K562 (cell line): ENCODE data around the gene CNKSR2. TPM values are rescaled to one million over a fixed set of nuclear protein-coding genes. Genes with fewer than 3 reads are reported as not detected.

ENCODE experiments used
- ATAC-seq: fragments of 200-7000 bp; cut with Tn5 transposase; 3 replicates; pipeline ENCODE4 v1.9.1; 2020; ENCODE audit warnings: moderate library complexity
- BruUV-seq: library from RNA; stranded (reverse); fragments of 400-500 nt; replicated peaks from 2 replicates; lab custom pipeline; 2021; lab: Mats Ljungman, UMichigan
- CTCF ChIA-PET: fragments of 300-600 bp; formaldehyde crosslinking; extraction: SDS; loops from one replicate; lab custom pipeline; 2021; ENCODE audit warnings: low intra/inter-chr PET ratio; lab: Yijun Ruan, JAX
- POLR2A ChIA-PET: fragments of 300-600, 350-650 bp; sonication (Branson Sonifier 250); formaldehyde crosslinking; extraction: SDS; loops from one replicate; lab custom pipeline; 2021; ENCODE audit warnings: antibody characterized with exemption, inconsistent platforms; lab: Yijun Ruan, JAX
- DNase-seq, 4 experiments: peaks; one replicate each; pipeline versions ENCODE4 v3.0.0 to v3.0.0-alpha.2; 2011 to 2018; ENCODE audit warnings: low spot score in 3 of 4, mixed read lengths in 3 of 4; ENCODE audit errors: extremely low read depth in 1 of 4
- FAIRE-seq: peaks from 2 replicates; lab custom pipeline; 2011; peaks lifted over from hg19 to GRCh38; lab: Jason Lieb, UNC
- H2AFZ ChIP-seq: 2 replicates; pipeline ENCODE4 v1.6.0; 2011; ENCODE audit warnings: low read depth, low read length, control low read depth, inconsistent platforms
- H3K27ac ChIP-seq: fragments of 200-600 bp; 3 replicates; pipeline ENCODE4 v1.8.0; 2011; ENCODE audit warnings: low read depth, mild to moderate bottlenecking, control low read depth, inconsistent platforms, low read length, moderate library complexity, mixed read lengths; ENCODE audit errors: extremely low read depth
- H3K27me3 ChIP-seq, 2 experiments: fragments of 300-600 bp in 1 of 2; 2 replicates in 1 of 2; 3 replicates in 1 of 2; pipeline versions ENCODE4 v1.6.0 to v1.8.0; 2011; ENCODE audit warnings: inconsistent platforms in 2 of 2, low read length in 2 of 2, mild to moderate bottlenecking in 1 of 2, mixed read lengths in 1 of 2, moderate library complexity in 1 of 2; ENCODE audit not compliant: control insufficient read depth in 2 of 2, insufficient read depth in 2 of 2
- H3K36me3 ChIP-seq: fragments of 300-600 bp; 3 replicates; pipeline ENCODE4 v1.8.0; 2011; ENCODE audit warnings: mild to moderate bottlenecking, low read length, inconsistent platforms; ENCODE audit not compliant: control insufficient read depth, insufficient read depth
- H3K4me1 ChIP-seq, 2 experiments: fragments of 200-600 bp in 1 of 2; replicated peaks in 1 of 2; 2 replicates in 1 of 2; 3 replicates in 1 of 2; pipeline versions ENCODE4 v1.5.1 to v1.8.0; 2011; ENCODE audit warnings: inconsistent platforms in 2 of 2, low read length in 2 of 2, mild to moderate bottlenecking in 1 of 2, mixed read lengths in 1 of 2, moderate library complexity in 1 of 2; ENCODE audit not compliant: control insufficient read depth in 2 of 2, insufficient read depth in 2 of 2
- H3K4me2 ChIP-seq: 2 replicates; pipeline ENCODE4 v1.6.1; 2011; ENCODE audit warnings: low read length, control low read depth, inconsistent platforms, mixed read lengths; ENCODE audit not compliant: insufficient read depth
- H3K4me3 ChIP-seq: fragments of 200-600 bp; sonication (generic), shearing (Covaris generic); 2 replicates; pipeline ENCODE4 v1.5.1; 2016; ENCODE audit warnings: control low read depth, inconsistent platforms
- H3K79me2 ChIP-seq: fragments of 200-600 bp; 3 replicates; pipeline ENCODE4 v1.8.0; 2011; ENCODE audit warnings: low read length, inconsistent platforms; ENCODE audit not compliant: control insufficient read depth, insufficient read depth
- H3K9ac ChIP-seq, 2 experiments: 2 replicates each; pipeline versions ENCODE4 v1.6.0 to v1.6.1; 2011; ENCODE audit warnings: low read depth in 2 of 2, low read length in 2 of 2, control low read depth in 1 of 2, inconsistent platforms in 1 of 2, mild to moderate bottlenecking in 1 of 2, mixed read lengths in 1 of 2; ENCODE audit not compliant: insufficient read depth in 1 of 2
- H3K9me1 ChIP-seq: one replicate; pipeline ENCODE4 v1.6.0; 2011; ENCODE audit warnings: inconsistent platforms, mild to moderate bottlenecking, low read length, moderate library complexity; ENCODE audit not compliant: control insufficient read depth, insufficient read depth
- H3K9me3 ChIP-seq: replicated peaks from 2 replicates; pipeline ENCODE4 v1.5.1; 2011; ENCODE audit warnings: low read depth, low read length, inconsistent platforms; ENCODE audit not compliant: control insufficient read depth, insufficient read depth
- H4K20me1 ChIP-seq: replicated peaks from 2 replicates; pipeline ENCODE4 v1.6.1; 2011; ENCODE audit warnings: low read length, inconsistent platforms, mixed read lengths; ENCODE audit not compliant: control insufficient read depth, insufficient read depth
- AFF1 ChIP-seq, 2 experiments: fragments of 450-650 bp; IDR thresholded peaks; 2 replicates each; pipeline ENCODE4 v1.6.1; 2018; ENCODE audit warnings: mild to moderate bottlenecking in 2 of 2, low read depth in 1 of 2; ENCODE audit not compliant: partially characterized antibody in 2 of 2
- BMI1 ChIP-seq: fragments of 150-350 bp; IDR thresholded peaks from 2 replicates; pipeline ENCODE4 v1.6.1; 2014; ENCODE audit warnings: low read length
- DIDO1 ChIP-seq: fragments of 450-650 bp; IDR thresholded peaks from 2 replicates; pipeline ENCODE4 v1.6.1; 2016; ENCODE audit warnings: low read depth, missing biosample characterization, missing genetic modification characterization
- EWSR1 ChIP-seq: fragments of 450-650 bp; IDR thresholded peaks from 2 replicates; pipeline ENCODE4 v1.6.1; 2018; ENCODE audit warnings: borderline replicate concordance, mild to moderate bottlenecking, low read depth, moderate library complexity; ENCODE audit not compliant: partially characterized antibody
- HCFC1 ChIP-seq: IDR thresholded peaks from 2 replicates; pipeline ENCODE4 v1.6.1; 2012; ENCODE audit warnings: low read depth, low read length, improper control_type of control experiment
- HINFP ChIP-seq: fragments of 450-650 bp; conservative IDR thresholded peaks from 2 replicates; pipeline ENCODE4 v1.6.1; 2016; ENCODE audit warnings: missing genetic modification characterization, low read depth, mild to moderate bottlenecking, control low read depth, missing compliant biosample characterization
- NUFIP1 ChIP-seq: fragments of 450-650 bp; IDR thresholded peaks from 2 replicates; pipeline ENCODE4 v1.6.1; 2018; ENCODE audit not compliant: partially characterized antibody
- SRF ChIP-seq, 2 experiments: fragments of 250-450, 450-650 bp in 1 of 2; sonication (Bioruptor Pico) in 1 of 2; sonication (generic) in 1 of 2; formaldehyde crosslinking; IDR thresholded peaks; 2 replicates each; pipeline versions ENCODE4 v1.5.0 to v1.5.1; 2020 to 2022; ENCODE audit warnings: mild to moderate bottlenecking in 1 of 2, missing genetic modification reagents in 1 of 2
- WGBS: fragments of 100-300 bp; shearing (Covaris generic); methylation state at CpG from one replicate; pipeline ENCODE4 v1.1.6; 2016; ENCODE audit warnings: low coverage, mixed read lengths; ENCODE audit not compliant: insufficient coverage; ENCODE audit errors: missing lambda C conversion rate; 5-methylcytosine and 5-hydroxymethylcytosine counted together
- in situ Hi-C: fragments of 300-500 bp; cut with MboI; formaldehyde crosslinking; loops from 4 replicates; pipeline ENCODE4 v1.15.0; 2018; ENCODE audit warnings: inconsistent platforms, mixed read lengths
- intact Hi-C: fragments of 100-400 bp; cut with micrococcal nuclease; formaldehyde crosslinking; loops from 2 replicates; pipeline ENCODE4 v1.14.2; 2022
- polyA plus RNA-seq, 8 experiments: library from polyadenylated mRNA; depleted of rRNA in 4 of 8; stranded (reverse) in 5 of 8; unstranded in 3 of 8; fragments of >200 nt; fragmentation: Nextera tagmentation in 2 of 8; fragmentation: Illumina TruSeq in 1 of 8; extraction: Ambion mirVana in 2 of 8; extraction: Trizol in 1 of 8; gene quantifications; 2 replicates each; pipeline versions ENCODE4 v1.2.1 to v1.2.3, GENCODE V29; 2011 to 2014; ENCODE audit warnings: inconsistent platforms in 1 of 8, missing spikeins in 1 of 8
- total RNA-seq, 7 experiments: library from RNA; depleted of rRNA in 6 of 7; stranded (reverse); fragments of >200 nt in 6 of 7; fragmentation: Illumina TruSeq in 2 of 7; extraction: Trizol in 2 of 7; gene quantifications; 2 replicates each; pipeline versions ENCODE4 v1.2.1 to v1.2.3, GENCODE V29; 2011 to 2021; ENCODE audit warnings: low replicate concordance in 1 of 7

Gene CNKSR2
- total and polyA plus RNA-seq, 9 of the 15 experiments (the other 6 are each of a cell fraction or from before 2014, with no cell fraction given), result not detected

DNA sequence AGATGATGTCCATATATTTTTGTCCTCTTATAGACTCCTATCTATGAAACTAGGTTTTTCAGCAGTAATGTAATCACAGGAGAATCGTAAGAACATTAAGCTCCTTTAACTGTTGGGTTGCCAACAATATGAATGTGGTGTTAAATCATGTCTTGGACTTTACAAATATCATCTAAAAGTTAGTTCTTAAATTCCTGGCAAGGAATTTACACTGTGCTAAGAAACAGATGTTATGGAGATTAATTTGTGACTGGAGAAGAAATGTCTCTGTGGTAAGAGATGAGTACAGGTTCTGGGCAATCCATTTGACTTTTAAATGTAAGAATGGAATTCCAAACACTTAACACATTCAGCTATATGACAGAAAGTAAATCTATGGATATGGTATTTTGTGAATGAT is 34.6 kb downstream of the CNKSR2 start:
- Histone ChIP-seq H3K36me3 (no peaks in the 10 kb centered on the region), H3K4me3 (no peak overlapping the region), H3K9ac (no peak overlapping the region), H4K20me1 (no peaks in the 10 kb centered on the region), H3K4me2 (no peak overlapping the region), H2AFZ (no peak overlapping the region), H3K79me2 (no peaks in the 10 kb centered on the region), H3K9me1 (no peaks in the 10 kb centered on the region), H3K9me3 (no peaks in the 10 kb centered on the region), H3K27ac (no peak overlapping the region), H3K27me3 (no peaks in the 10 kb centered on the region), H3K4me1 (no peaks in the 10 kb centered on the region)
- CTCF ChIA-PET, result no interaction called here
- TF ChIP-seq BMI1, result no peak
- ATAC-seq, result no peak
- intact Hi-C loops, result no loop called here
- 0% methylated on average over 1 of the region's 1 CpG for WGBS
- BruUV-seq, result no TSS peak
- in situ Hi-C loops, result no loop called here
- no peak for DNase-seq
- no peak for FAIRE-seq
- POLR2A ChIA-PET, result no interaction called here

GRCh38 chrX:21412029-21412428 is 37.8 kb downstream of the CNKSR2 start:
- no peak for DNase-seq
- in situ Hi-C loops, result no loop called here
- no TSS peak for BruUV-seq
- TF ChIP-seq EWSR1, result no peak
- no peak for TF ChIP-seq NUFIP1
- no peak for TF ChIP-seq SRF (CRISPR knock-in tag; IDR thresholded peaks at IDR 0.05)
- TF ChIP-seq AFF1 (IDR thresholded peaks at IDR 0.05; ENCODE audit: low read depth in 1 of 2, partially characterized antibody in 2 of 2), result no peak
- no peak for TF ChIP-seq HCFC1
- TF ChIP-seq HINFP (tag), result no peak
- no peak for TF ChIP-seq DIDO1 (tag)

More at GRCh38 chrX:21412029-21412428, 37.8 kb downstream of the CNKSR2 start:
- WGBS, result 0% methylated on average over 2 of the region's 3 CpGs
- no peaks in the 10 kb centered on the region for H4K20me1 ChIP-seq
- H3K9me3 ChIP-seq, result no peaks in the 10 kb centered on the region
- H3K4me3 ChIP-seq, result no peak overlapping the region
- no peaks in the 10 kb centered on the region for H3K4me1 ChIP-seq
- H3K9me1 ChIP-seq, result no peaks in the 10 kb centered on the region
- H3K27me3 ChIP-seq, result no peaks in the 10 kb centered on the region
- H3K9ac ChIP-seq, result no peak overlapping the region
- no peak overlapping the region for H3K27ac ChIP-seq
- intact Hi-C loops, result no loop called here
- CTCF ChIA-PET, result no interaction called here
- FAIRE-seq, result no peak
- H2AFZ ChIP-seq, result no peak overlapping the region
- no peak overlapping the region for H3K4me2 ChIP-seq
- H3K36me3 ChIP-seq, result no peaks in the 10 kb centered on the region
- H3K79me2 ChIP-seq, result no peaks in the 10 kb centered on the region
- POLR2A ChIA-PET, result no interaction called here
- ATAC-seq, result no peak
